Measurements from ENCODE around the gene ACTL7A. TPM values are rescaled to one million over a fixed set of nuclear protein-coding genes. Genes with fewer than 3 reads are reported as not detected.

ACTL7A gene
- total and polyA plus RNA-seq, 2 of the 13 experiments (the other 11 are each of a cell fraction or from before 2014, with no cell fraction given): not detected

DNA sequence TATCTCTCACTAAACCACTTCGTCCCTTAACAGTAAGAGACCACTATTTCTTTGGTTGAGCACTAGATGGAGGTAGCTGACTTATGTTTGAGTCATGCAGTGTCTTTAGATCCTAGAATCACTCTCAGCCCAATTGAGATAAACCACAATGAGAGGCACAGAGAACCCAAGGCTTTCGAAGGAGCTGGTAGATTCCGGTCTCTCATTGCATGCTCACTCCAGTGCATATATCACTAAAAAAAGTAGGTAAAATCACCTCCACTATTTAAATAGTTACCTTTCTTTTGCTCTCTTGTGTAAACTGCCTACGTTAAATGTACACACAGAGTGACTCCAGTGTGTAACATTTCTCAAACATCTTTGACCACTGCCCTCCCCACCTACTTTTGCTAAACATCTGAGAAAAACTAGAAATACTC, 27.6 kb downstream of the ACTL7A start (continued):
- TF ChIP-seq, protein P1, sequence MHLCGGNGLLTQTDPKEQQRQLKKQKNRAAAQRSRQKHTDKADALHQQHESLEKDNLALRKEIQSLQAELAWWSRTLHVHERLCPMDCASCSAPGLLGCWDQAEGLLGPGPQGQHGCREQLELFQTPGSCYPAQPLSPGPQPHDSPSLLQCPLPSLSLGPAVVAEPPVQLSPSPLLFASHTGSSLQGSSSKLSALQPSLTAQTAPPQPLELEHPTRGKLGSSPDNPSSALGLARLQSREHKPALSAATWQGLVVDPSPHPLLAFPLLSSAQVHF (CRISPR knock-in tag; IDR thresholded peaks at IDR 0.05): no peak
- no peak for TF ChIP-seq ATRX (CRISPR knock-in tag; IDR thresholded peaks at IDR 0.05; ENCODE audit: borderline replicate concordance)
- TF ChIP-seq MEIS2 (CRISPR knock-in tag; IDR thresholded peaks at IDR 0.05): no peak
- no peak for TF ChIP-seq ZNF749 (CRISPR knock-in tag; IDR thresholded peaks at IDR 0.05; ENCODE audit: borderline replicate concordance)
- TF ChIP-seq ZNF224 (CRISPR knock-in tag; IDR thresholded peaks at IDR 0.05): no peak
- TF ChIP-seq ZNF264 (CRISPR knock-in tag; IDR thresholded peaks at IDR 0.05): no peak
- no peak for TF ChIP-seq MTF1 (CRISPR knock-in tag; IDR thresholded peaks at IDR 0.05)
- 0 out of 2 replicates have a peak, but pooled peaks have one; percentile 16 for TF ChIP-seq CEBPG (CRISPR knock-in tag; IDR thresholded peaks at IDR 0.05)
- TF ChIP-seq SOX13 (IDR thresholded peaks at IDR 0.05): peak; percentile 22; the same call in 1 of the 2 replicates
- TF ChIP-seq SOX13 (CRISPR knock-in tag; conservative IDR thresholded peaks at IDR 0.05 in 1 of 2, IDR thresholded peaks at IDR 0.05 in 1 of 2): peak in 1 of 2 experiments; percentile 78; a peak in 2 of 4 replicates
- peak; percentile 90 for TF ChIP-seq CREM (IDR thresholded peaks at IDR 0.05)
- no peak for TF ChIP-seq CREM (CRISPR knock-in tag; IDR thresholded peaks at IDR 0.05)
- peak; percentile 72 for TF ChIP-seq STAG1 (CRISPR knock-in tag; IDR thresholded peaks at IDR 0.05)
- no peak for TF ChIP-seq MAFK (conservative IDR thresholded peaks at IDR 0.05 in 1 of 2, IDR thresholded peaks at IDR 0.05 in 1 of 2; ENCODE audit: low read length in 2 of 2)
- peak; percentile 66 for TF ChIP-seq TCF7 (IDR thresholded peaks at IDR 0.05; ENCODE audit: low read depth)
- no peak for TF ChIP-seq TOPORS (CRISPR knock-in tag; IDR thresholded peaks at IDR 0.05)
- no peak for TF ChIP-seq ZNF549 (CRISPR knock-in tag; IDR thresholded peaks at IDR 0.05)
- TF ChIP-seq, protein P2, sequence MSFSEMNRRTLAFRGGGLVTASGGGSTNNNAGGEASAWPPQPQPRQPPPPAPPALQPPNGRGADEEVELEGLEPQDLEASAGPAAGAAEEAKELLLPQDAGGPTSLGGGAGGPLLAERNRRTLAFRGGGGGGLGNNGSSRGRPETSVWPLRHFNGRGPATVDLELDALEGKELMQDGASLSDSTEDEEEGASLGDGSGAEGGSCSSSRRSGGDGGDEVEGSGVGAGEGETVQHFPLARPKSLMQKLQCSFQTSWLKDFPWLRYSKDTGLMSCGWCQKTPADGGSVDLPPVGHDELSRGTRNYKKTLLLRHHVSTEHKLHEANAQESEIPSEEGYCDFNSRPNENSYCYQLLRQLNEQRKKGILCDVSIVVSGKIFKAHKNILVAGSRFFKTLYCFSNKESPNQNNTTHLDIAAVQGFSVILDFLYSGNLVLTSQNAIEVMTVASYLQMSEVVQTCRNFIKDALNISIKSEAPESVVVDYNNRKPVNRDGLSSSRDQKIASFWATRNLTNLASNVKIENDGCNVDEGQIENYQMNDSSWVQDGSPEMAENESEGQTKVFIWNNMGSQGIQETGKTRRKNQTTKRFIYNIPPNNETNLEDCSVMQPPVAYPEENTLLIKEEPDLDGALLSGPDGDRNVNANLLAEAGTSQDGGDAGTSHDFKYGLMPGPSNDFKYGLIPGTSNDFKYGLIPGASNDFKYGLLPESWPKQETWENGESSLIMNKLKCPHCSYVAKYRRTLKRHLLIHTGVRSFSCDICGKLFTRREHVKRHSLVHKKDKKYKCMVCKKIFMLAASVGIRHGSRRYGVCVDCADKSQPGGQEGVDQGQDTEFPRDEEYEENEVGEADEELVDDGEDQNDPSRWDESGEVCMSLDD (CRISPR knock-in tag; IDR thresholded peaks at IDR 0.05; ENCODE audit: borderline replicate concordance): no peak
- no peak for TF ChIP-seq CC2D1A (CRISPR knock-in tag; IDR thresholded peaks at IDR 0.05)
- TF ChIP-seq POGZ (CRISPR knock-in tag; IDR thresholded peaks at IDR 0.05): 0 out of 2 replicates have a peak, but pooled peaks have one; percentile 33
- TF ChIP-seq KDM5B (CRISPR knock-in tag; IDR thresholded peaks at IDR 0.05; ENCODE audit: borderline replicate concordance): no peak
- no peak for TF ChIP-seq ZNF430 (CRISPR knock-in tag; IDR thresholded peaks at IDR 0.05)
- TF ChIP-seq MTF2 (CRISPR knock-in tag; IDR thresholded peaks at IDR 0.05; ENCODE audit: borderline replicate concordance): no peak
- no peak for TF ChIP-seq KLF12 (CRISPR knock-in tag; IDR thresholded peaks at IDR 0.05; ENCODE audit: borderline replicate concordance)
- TF ChIP-seq, protein P3, sequence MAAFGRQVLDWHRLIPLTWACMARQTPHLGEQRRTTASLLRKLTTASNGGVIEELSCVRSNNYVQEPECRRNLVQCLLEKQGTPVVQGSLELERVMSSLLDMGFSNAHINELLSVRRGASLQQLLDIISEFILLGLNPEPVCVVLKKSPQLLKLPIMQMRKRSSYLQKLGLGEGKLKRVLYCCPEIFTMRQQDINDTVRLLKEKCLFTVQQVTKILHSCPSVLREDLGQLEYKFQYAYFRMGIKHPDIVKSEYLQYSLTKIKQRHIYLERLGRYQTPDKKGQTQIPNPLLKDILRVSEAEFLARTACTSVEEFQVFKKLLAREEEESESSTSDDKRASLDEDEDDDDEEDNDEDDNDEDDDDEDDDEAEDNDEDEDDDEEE (CRISPR knock-in tag; IDR thresholded peaks at IDR 0.05): no peak
- TF ChIP-seq ZNF709 (CRISPR knock-in tag; IDR thresholded peaks at IDR 0.05): no peak
- TF ChIP-seq JDP2 (CRISPR knock-in tag; IDR thresholded peaks at IDR 0.05; ENCODE audit: borderline replicate concordance): no peak

Measured in HepG2 (cell line).